ENCODE data around the gene OXA1L. TPM values are rescaled to one million over a fixed set of nuclear protein-coding genes. Genes with fewer than 3 reads are reported as not detected.
"Not testable (repeated sequence)": the region's sequence is repeated elsewhere in the genome, so short reads cannot be mapped to it uniquely, and the experiment has no call there.

OXA1L gene
- total and polyA plus RNA-seq, 2 donors from 2014 or later = 80.8 to 101 TPM

- FAIRE-seq = no peak
- Histone ChIP-seq H3K27ac (ENCODE audit: low read depth in 2 of 2, low read length in 2 of 2) (no peak overlapping the region), H3K4me3 (ENCODE audit: low read length in 3 of 3) (no peak overlapping the region)
These were observed 32.7 kb upstream of the OXA1L start for GRCh38 chr14:22733829-22734228.

GRCh38 chr14:22735096-22735495, 31.4 kb upstream of the OXA1L start:
- Histone ChIP-seq H3K4me3 (ENCODE audit: low read length in 3 of 3) (no peak overlapping the region), H3K9me3 (ENCODE audit: control insufficient read depth in 2 of 3, insufficient read depth in 1 of 3, low read length in 3 of 3) (no peaks in the 10 kb centered on the region), H3K9ac (ENCODE audit: low read length in 3 of 3) (no peak overlapping the region), H3K36me3 (ENCODE audit: control insufficient read depth in 2 of 3, insufficient read depth in 3 of 3, low read length in 3 of 3) (no peaks in the 10 kb centered on the region), H3K4me1 (ENCODE audit: control insufficient read depth in 2 of 3, insufficient read depth in 2 of 3, low read depth in 1 of 3, low read length in 3 of 3) (no peaks in the 10 kb centered on the region), H3K27me3 (ENCODE audit: control insufficient read depth, insufficient read depth, low read length) (no peaks in the 10 kb centered on the region), H3K27ac (ENCODE audit: low read depth in 2 of 2, low read length in 2 of 2) (no peak overlapping the region)
- TF ChIP-seq CTCF (IDR thresholded peaks at IDR 0.05; ENCODE audit: borderline replicate concordance, extremely low read depth, insufficient read depth) = no peak
- no peak for DNase-seq
- FAIRE-seq = no peak
- intact Hi-C loops (cut with DNase I) = no loop called here

More at GRCh38 chr14:22733829-22734228, 32.7 kb upstream of the OXA1L start:
- H3K27me3 ChIP-seq (ENCODE audit: control insufficient read depth, insufficient read depth, low read length) = no peaks in the 10 kb centered on the region
- no peak overlapping the region for H3K9ac ChIP-seq (ENCODE audit: low read length in 3 of 3)
- no peak for TF ChIP-seq CTCF (IDR thresholded peaks at IDR 0.05; ENCODE audit: borderline replicate concordance, extremely low read depth, insufficient read depth)
- DNase-seq = no peak
- intact Hi-C loops (cut with DNase I) = no loop called here
- no peaks in the 10 kb centered on the region for H3K9me3 ChIP-seq (ENCODE audit: control insufficient read depth in 2 of 3, insufficient read depth in 1 of 3, low read length in 3 of 3)
- H3K4me1 ChIP-seq (ENCODE audit: control insufficient read depth in 2 of 3, insufficient read depth in 2 of 3, low read depth in 1 of 3, low read length in 3 of 3) = no peaks in the 10 kb centered on the region
- H3K36me3 ChIP-seq (ENCODE audit: control insufficient read depth in 2 of 3, insufficient read depth in 3 of 3, low read length in 3 of 3) = no peaks in the 10 kb centered on the region

- H3K4me1 ChIP-seq (ENCODE audit: control insufficient read depth in 2 of 3, insufficient read depth in 2 of 3, low read depth in 1 of 3, low read length in 3 of 3); FAIRE-seq: not testable (repeated sequence)
These were observed 30.1 kb upstream of the OXA1L start for GRCh38 chr14:22736384-22736783.

GRCh38 chr14:22737052-22737451, 29.4 kb upstream of the OXA1L start:
- intact Hi-C loops (cut with DNase I) = no loop called here
- H3K27me3 ChIP-seq (ENCODE audit: control insufficient read depth, insufficient read depth, low read length) = no peaks in the 10 kb centered on the region
- no peak for TF ChIP-seq CTCF (IDR thresholded peaks at IDR 0.05; ENCODE audit: borderline replicate concordance, extremely low read depth, insufficient read depth)
- no peak for FAIRE-seq
- no peaks in the 10 kb centered on the region for H3K9me3 ChIP-seq (ENCODE audit: control insufficient read depth in 2 of 3, insufficient read depth in 1 of 3, low read length in 3 of 3)
- no peak for DNase-seq
- no peak overlapping the region for H3K4me3 ChIP-seq (ENCODE audit: low read length in 3 of 3)
- no peaks in the 10 kb centered on the region for H3K36me3 ChIP-seq (ENCODE audit: control insufficient read depth in 2 of 3, insufficient read depth in 3 of 3, low read length in 3 of 3)
- H3K9ac ChIP-seq (ENCODE audit: low read length in 3 of 3) = no peak overlapping the region
- H3K27ac ChIP-seq (ENCODE audit: low read depth in 2 of 2, low read length in 2 of 2) = no peak overlapping the region
- no peaks in the 10 kb centered on the region for H3K4me1 ChIP-seq (ENCODE audit: control insufficient read depth in 2 of 3, insufficient read depth in 2 of 3, low read depth in 1 of 3, low read length in 3 of 3)

More at GRCh38 chr14:22736384-22736783, 30.1 kb upstream of the OXA1L start:
- H3K9ac ChIP-seq (ENCODE audit: low read length in 3 of 3); H3K4me3 ChIP-seq (ENCODE audit: low read length in 3 of 3); H3K27ac ChIP-seq (ENCODE audit: low read depth in 2 of 2, low read length in 2 of 2); DNase-seq; H3K9me3 ChIP-seq (ENCODE audit: control insufficient read depth in 2 of 3, insufficient read depth in 1 of 3, low read length in 3 of 3); intact Hi-C loops (cut with DNase I); H3K27me3 ChIP-seq (ENCODE audit: control insufficient read depth, insufficient read depth, low read length); H3K36me3 ChIP-seq (ENCODE audit: control insufficient read depth in 2 of 3, insufficient read depth in 3 of 3, low read length in 3 of 3): not testable (repeated sequence)

Data from kidney (tissue), 14 donors.